Airway epithelial cell (primary cell): Measurements from ENCODE around the gene H2AZ2. TPM values are rescaled to one million over a fixed set of nuclear protein-coding genes. Genes with fewer than 3 reads are reported as not detected.

ENCODE experiments used
- total RNA-seq: library from RNA; depleted of rRNA; stranded (reverse); fragments of >200 nt; gene quantifications from 2 replicates; pipeline ENCODE4 v1.2.3, GENCODE V29; 2015

Gene H2AZ2
- 154 and 171 TPM in 2 replicates for total RNA-seq

DNA sequence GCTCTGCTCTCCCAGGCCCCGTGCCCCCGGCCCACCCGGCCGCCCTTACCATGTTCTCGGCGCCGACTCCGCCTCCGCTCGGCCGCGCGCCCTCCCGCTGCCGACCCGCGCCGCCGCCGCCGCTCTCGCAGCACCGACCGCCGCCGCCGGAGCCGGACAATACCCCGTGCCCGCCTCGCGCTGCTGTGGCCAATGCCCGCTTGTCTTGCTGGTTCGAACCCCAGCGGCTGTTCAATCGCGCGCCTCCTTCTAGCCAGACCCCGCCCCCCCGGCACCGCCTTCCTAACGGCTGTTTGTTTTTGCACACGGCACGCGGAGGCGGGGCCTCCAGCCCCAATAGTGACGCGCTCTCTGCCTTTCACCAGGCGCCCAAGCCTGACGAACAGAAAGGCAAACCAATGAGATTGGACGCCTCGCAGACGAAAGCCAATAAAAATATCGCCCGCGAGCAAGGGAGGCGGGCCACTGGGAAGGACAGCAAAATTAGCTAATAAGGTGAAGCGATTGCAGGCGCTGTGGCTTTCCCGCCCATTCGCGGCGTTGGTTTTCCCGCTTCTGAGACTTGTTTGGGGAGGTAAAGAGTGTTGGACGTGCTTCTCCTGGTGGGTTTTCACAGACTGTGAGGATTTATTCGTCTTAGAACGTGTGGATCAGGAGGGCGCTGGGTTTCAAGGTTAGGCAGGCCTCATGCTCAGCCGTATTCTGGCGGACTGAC lies at the start of gene H2AZ2:
Gene H2AZ2, minus strand, starts transcription at position 168 of the 715 bp plus-strand sequence. Its CDS starts 116 bp downstream, at position 52.

DNA sequence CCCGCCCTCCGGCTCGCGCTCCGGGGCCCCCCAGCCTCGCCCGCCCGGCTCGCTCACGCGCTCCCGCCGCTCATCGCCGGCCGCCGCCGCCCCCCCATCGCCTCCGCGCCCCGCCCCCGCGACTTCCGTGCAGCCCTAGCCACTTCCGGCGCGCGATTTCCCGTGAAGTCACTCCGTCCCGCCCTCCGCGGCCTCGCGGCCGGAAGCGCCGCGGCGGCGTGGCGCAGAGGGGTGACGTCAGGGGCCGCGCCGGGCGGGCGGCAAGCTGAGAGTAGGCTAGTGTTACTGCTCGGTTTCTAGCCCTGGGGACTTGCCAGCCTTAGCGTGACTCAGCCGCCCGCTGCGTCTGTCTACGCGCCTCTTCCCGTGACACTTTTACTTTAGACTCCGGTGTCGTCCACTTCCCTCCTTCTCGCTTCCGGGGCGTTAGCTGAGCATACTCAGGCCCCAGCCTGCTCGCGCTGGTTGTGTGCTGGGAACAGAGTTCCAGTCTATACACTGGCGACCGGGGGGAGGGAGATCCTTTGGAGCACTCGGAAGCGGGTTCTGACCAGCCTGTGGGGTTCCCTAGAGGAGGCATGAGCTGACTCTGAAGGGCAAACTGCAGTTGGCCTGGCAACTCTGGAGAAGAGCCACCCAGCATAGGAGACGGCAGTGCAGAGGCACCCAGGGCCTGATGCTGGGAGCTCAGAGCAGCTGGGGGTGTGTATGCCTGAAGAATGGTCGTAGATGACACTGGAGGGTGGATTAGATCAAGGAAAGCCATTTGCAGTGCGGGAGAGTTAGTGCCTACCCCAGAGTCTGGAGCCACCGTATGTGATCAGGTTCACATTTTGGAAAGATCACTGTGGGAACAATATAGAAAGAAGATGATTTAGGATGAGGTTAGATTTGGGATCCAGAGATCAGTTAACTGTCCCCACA lies 37.8 kb upstream of the H2AZ2 start, which contains the start of gene PURB:
Gene PURB, minus strand, starts transcription at position 137 of the 924 bp plus-strand sequence. CDS start 182 bp downstream, outside the sequence.

DNA sequence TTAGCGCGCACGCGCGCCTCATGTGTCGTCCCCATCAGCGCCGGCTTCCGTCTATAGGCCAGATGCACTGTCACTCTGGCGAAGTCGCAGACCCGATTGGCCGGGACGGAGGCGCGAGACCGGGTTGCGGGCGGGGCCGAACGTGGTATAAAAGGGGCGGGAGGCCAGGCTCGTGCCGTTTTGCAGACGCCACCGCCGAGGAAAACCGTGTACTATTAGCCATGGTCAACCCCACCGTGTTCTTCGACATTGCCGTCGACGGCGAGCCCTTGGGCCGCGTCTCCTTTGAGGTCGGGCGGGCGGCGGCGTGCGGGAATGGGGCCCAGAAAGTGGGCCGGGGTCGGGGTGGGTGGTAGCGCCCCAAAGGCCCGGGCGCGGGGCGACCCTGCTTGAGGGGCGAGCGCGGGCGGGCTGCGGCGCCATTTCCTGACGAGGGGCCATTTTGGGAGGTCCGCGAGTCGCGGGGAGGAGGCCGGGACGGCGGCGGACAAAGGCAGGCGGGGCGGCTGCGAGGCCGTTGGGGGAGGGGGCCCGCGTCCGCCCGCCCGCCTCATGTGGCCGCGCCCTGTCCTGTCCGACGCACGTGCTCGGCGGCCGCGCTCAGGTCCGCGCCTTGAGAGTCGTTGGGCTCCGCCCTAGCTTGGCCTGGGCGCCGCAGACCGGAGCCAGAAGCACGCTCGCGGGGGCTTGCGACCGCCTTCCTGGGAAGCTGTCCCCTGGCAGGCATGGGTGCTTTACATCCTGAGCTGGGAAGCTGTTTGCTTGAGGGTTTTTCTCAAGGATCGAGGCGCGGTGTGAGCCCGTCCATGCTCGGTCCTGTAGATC lies 51.2 kb downstream of the H2AZ2 start, which contains the start of gene PPIA:
Gene PPIA, plus strand, starts transcription at position 178 of the 825 bp plus-strand sequence. Its CDS starts 44 bp downstream, at position 222.

Other genes with a start within 250 kb of the H2AZ2 start
- gene OGDH, start 241.5 kb downstream of the H2AZ2 start, total RNA-seq: 82.2 and 97.5 TPM in 2 replicates
- 13.1 and 18.0 TPM in 2 replicates for gene ZMIZ2, start 99.2 kb downstream of the H2AZ2 start, total RNA-seq
- gene PPIA, start 51.4 kb downstream of the H2AZ2 start, total RNA-seq: 4,781 and 4,877 TPM in 2 replicates
- gene PURB, start 37.4 kb upstream of the H2AZ2 start, total RNA-seq: 6.2 and 9.8 TPM in 2 replicates
- gene MYO1G, start 130.9 kb upstream of the H2AZ2 start, total RNA-seq: not detected in 2 replicates
- gene CCM2, start 152.1 kb upstream of the H2AZ2 start, total RNA-seq: 44.0 and 54.0 TPM in 2 replicates
- 1.8 and 2.5 TPM in 2 replicates for gene NACAD, start 240.9 kb upstream of the H2AZ2 start, total RNA-seq